Esophagus mucosa (tissue), 1 donor: Measurements from ENCODE around the gene MAG. TPM values are rescaled to one million over a fixed set of nuclear protein-coding genes. Genes with fewer than 3 reads are reported as not detected.

Experiments used
- ATAC-seq: fragments of 200-7000 bp; cut with Tn5 transposase; one replicate; pipeline ENCODE4 v1.9.1; 2020
- total RNA-seq: library from RNA; stranded (reverse); gene quantifications from one replicate; pipeline ENCODE4 v1.2.4, GENCODE V29; 2023
- donor health status: DM: yes; HTN: yes; CAD: no.

MAG gene
- total RNA-seq, 1 donor from 2014 or later, result not detected

GRCh38 chr19:35299523-35300338 is 7.8 kb downstream of the MAG start:
- ATAC-seq, result peak; percentile 7

GRCh38 chr19:35300339-35300649 is 8.3 kb downstream of the MAG start:
- no peak for ATAC-seq

GRCh38 chr19:35301961-35302360 is 10.0 kb downstream of the MAG start:
- ATAC-seq, result no peak

- no peak for ATAC-seq
Measured at GRCh38 chr19:35302446-35302845, 10.5 kb downstream of the MAG start.

GRCh38 chr19:35303357-35303915 is 11.5 kb downstream of the MAG start:
- no peak for ATAC-seq

- ATAC-seq, result no peak
Measured at GRCh38 chr19:35304036-35304435, 12.1 kb downstream of the MAG start.

GRCh38 chr19:35305181-35305580 is 13.2 kb downstream of the MAG start:
- no peak for ATAC-seq

GRCh38 chr19:35306473-35307246 is 14.7 kb downstream of the MAG start:
- no peak for ATAC-seq

- ATAC-seq, result no peak
Measured at GRCh38 chr19:35307931-35308330, 16.0 kb downstream of the MAG start.

- no peak for ATAC-seq
Measured at GRCh38 chr19:35308910-35309309, 16.9 kb downstream of the MAG start.

- no peak for ATAC-seq
Measured at GRCh38 chr19:35309481-35310279, 17.7 kb downstream of the MAG start.

- no peak for ATAC-seq
Measured at GRCh38 chr19:35310331-35310730, 18.4 kb downstream of the MAG start.

GRCh38 chr19:35310811-35311465 is 19.0 kb downstream of the MAG start:
- no peak for ATAC-seq

GRCh38 chr19:35311901-35312665 is 20.1 kb downstream of the MAG start:
- no peak for ATAC-seq

- ATAC-seq, result no peak
Measured at GRCh38 chr19:35313587-35313986, 21.6 kb downstream of the MAG start.

GRCh38 chr19:35314031-35314430 is 22.1 kb downstream of the MAG start:
- no peak for ATAC-seq

- no peak for ATAC-seq
Measured at GRCh38 chr19:35314858-35315470, 23.0 kb downstream of the MAG start.

GRCh38 chr19:35315883-35316282 is 23.9 kb downstream of the MAG start:
- no peak for ATAC-seq

GRCh38 chr19:35316560-35316959 is 24.6 kb downstream of the MAG start:
- no peak for ATAC-seq

GRCh38 chr19:35317464-35318043 is 25.6 kb downstream of the MAG start:
- ATAC-seq, result no peak
